NT2/D1 (cell line): ENCODE measurements around the gene TLR10.

Experiments used
- YY1 ChIP-seq: IDR thresholded peaks from 2 replicates; pipeline ENCODE4 v1.6.1; 2011; ENCODE audit not compliant: insufficient read length, insufficient read depth
- ZNF274 ChIP-seq: IDR thresholded peaks from 2 replicates; pipeline ENCODE4 v1.6.1; 2011; ENCODE audit warnings: mild to moderate bottlenecking, low read depth, low read length

GRCh38 chr4:38823766-38824165 is 41.0 kb upstream of the TLR10 start:
- TF ChIP-seq YY1 (no peak), ZNF274 (no peak)
